CD14-positive monocyte (primary cell): Measurements from ENCODE around the gene LAMA4. TPM values are rescaled to one million over a fixed set of nuclear protein-coding genes. Genes with fewer than 3 reads are reported as not detected.

Experiments used
- DNase-seq, 3 donors: peaks; one replicate each; pipeline ENCODE4 v3.0.0-alpha.2; 2011 to 2022
- H2AFZ ChIP-seq: 2 replicates; pipeline ENCODE4 v1.6.0; 2012; ENCODE audit warnings: mild to moderate bottlenecking, low read depth, low read length, inconsistent platforms; ENCODE audit not compliant: insufficient read depth, poor library complexity, severe bottlenecking
- H3K27ac ChIP-seq, 2 donors: 1 replicate in 1 of 2; 2 replicates in 1 of 2; pipeline ENCODE4 v1.5.1; 2012 to 2013; ENCODE audit warnings: low read length in 2 of 2, control low read depth in 1 of 2, inconsistent platforms in 1 of 2, low read depth in 1 of 2, mild to moderate bottlenecking in 1 of 2
- H3K27me3 ChIP-seq, 2 donors: one replicate each; pipeline versions ENCODE4 v1.6.0 to v1.6.1; 2011 to 2013; ENCODE audit warnings: low read length in 2 of 2; ENCODE audit not compliant: control insufficient read depth in 2 of 2, insufficient read depth in 2 of 2
- H3K36me3 ChIP-seq, 2 donors: replicated peaks in 1 of 2; 1 replicate in 1 of 2; 2 replicates in 1 of 2; pipeline versions ENCODE4 v1.5.1 to v1.6.1; 2012 to 2013; ENCODE audit warnings: low read length in 2 of 2, control low read depth in 1 of 2, inconsistent platforms in 1 of 2, mild to moderate bottlenecking in 1 of 2; ENCODE audit not compliant: insufficient read depth in 2 of 2, control insufficient read depth in 1 of 2
- H3K4me1 ChIP-seq, 2 donors: 1 replicate in 1 of 2; 2 replicates in 1 of 2; pipeline versions ENCODE4 v1.5.1 to v1.6.1; 2012 to 2013; ENCODE audit warnings: low read length in 2 of 2, control low read depth in 1 of 2, inconsistent platforms in 1 of 2, mild to moderate bottlenecking in 1 of 2, moderate library complexity in 1 of 2; ENCODE audit not compliant: insufficient read depth in 2 of 2, control insufficient read depth in 1 of 2
- H3K4me2 ChIP-seq: replicated peaks from 2 replicates; pipeline ENCODE3; 2012; ENCODE audit warnings: low read length, moderate library complexity, mild to moderate bottlenecking; ENCODE audit not compliant: poor library complexity, severe bottlenecking; ENCODE audit errors: extremely low read depth
- H3K4me3 ChIP-seq, 3 experiments: fragments of 200-600 bp in 1 of 3; sonication (generic) in 1 of 3; replicated peaks in 1 of 3; 1 replicate in 2 of 3; 2 replicates in 1 of 3; pipeline ENCODE4 v1.5.1; 2011 to 2013; ENCODE audit warnings: low read length in 3 of 3, mild to moderate bottlenecking in 3 of 3, control low read depth in 2 of 3, low read depth in 2 of 3, inconsistent platforms in 1 of 3, moderate library complexity in 1 of 3
- H3K79me2 ChIP-seq: 2 replicates; pipeline ENCODE4 v1.6.0; 2012; ENCODE audit warnings: mild to moderate bottlenecking, control low read depth, inconsistent platforms, low read length, moderate library complexity; ENCODE audit not compliant: insufficient read depth
- H3K9ac ChIP-seq: 2 replicates; pipeline ENCODE4 v1.6.0; 2017; ENCODE audit warnings: low read length, mild to moderate bottlenecking; ENCODE audit not compliant: insufficient read depth, poor library complexity, severe bottlenecking
- H3K9me3 ChIP-seq, 2 donors: replicated peaks in 1 of 2; 1 replicate in 1 of 2; 2 replicates in 1 of 2; pipeline versions ENCODE4 v1.5.1 to v1.6.1; 2012 to 2013; ENCODE audit warnings: low read length in 2 of 2, control low read depth in 1 of 2; ENCODE audit not compliant: control insufficient read depth in 1 of 2, insufficient read depth in 1 of 2
- H4K20me1 ChIP-seq: 2 replicates; pipeline ENCODE4 v1.6.0; 2012; ENCODE audit warnings: mild to moderate bottlenecking, low read length, control low read depth, moderate library complexity; ENCODE audit not compliant: insufficient read depth
- H3K27ac Mint-ChIP-seq, 7 donors: one replicate each; pipeline ENCODE4 v1.8.0; 2020; ENCODE audit warnings: mild to moderate bottlenecking in 7 of 7, mixed read lengths in 7 of 7, moderate library complexity in 6 of 7, inconsistent platforms in 2 of 7
- H3K27me3 Mint-ChIP-seq, 3 donors: one replicate each; pipeline ENCODE4 v1.8.0; 2021 to 2022; ENCODE audit warnings: low read depth in 3 of 3, mild to moderate bottlenecking in 3 of 3, mixed read lengths in 3 of 3, moderate library complexity in 3 of 3, inconsistent platforms in 1 of 3
- H3K36me3 Mint-ChIP-seq, 2 donors: one replicate each; pipeline ENCODE4 v1.8.0; 2020; ENCODE audit warnings: mixed read lengths in 2 of 2, inconsistent platforms in 1 of 2, mild to moderate bottlenecking in 1 of 2
- H3K4me1 Mint-ChIP-seq: one replicate; pipeline ENCODE4 v1.8.0; 2020; ENCODE audit warnings: mild to moderate bottlenecking, mixed read lengths
- H3K4me3 Mint-ChIP-seq, 2 donors: one replicate each; pipeline ENCODE4 v1.8.0; 2020; ENCODE audit warnings: mild to moderate bottlenecking in 2 of 2, mixed read lengths in 2 of 2, moderate library complexity in 1 of 2
- H3K9me3 Mint-ChIP-seq, 7 donors: one replicate each; pipeline ENCODE4 v1.8.0; 2020 to 2022; ENCODE audit warnings: mixed read lengths in 7 of 7, mild to moderate bottlenecking in 6 of 7, moderate library complexity in 6 of 7, inconsistent platforms in 2 of 7
- WGBS: methylation state at CpG from one replicate; pipeline ENCODE4 v1.1.5; 2013; ENCODE audit warnings: missing lambda C conversion rate; ENCODE audit not compliant: insufficient coverage; 5-methylcytosine and 5-hydroxymethylcytosine counted together
- intact Hi-C, 2 donors: fragments of 100-400 bp; cut with micrococcal nuclease; formaldehyde crosslinking; loops; one replicate each; pipeline versions ENCODE4 v1.15.0 to v1.15.1; 2023
- polyA plus RNA-seq, 3 donors: library from polyadenylated mRNA; depleted of rRNA in 1 of 3; unstranded in 2 of 3; stranded (reverse) in 1 of 3; fragments of 300-500 nt in 2 of 3; fragments of >200 nt in 1 of 3; fragmentation: Illumina TruSeq in 2 of 3; gene quantifications; 1 replicate in 2 of 3; 2 replicates in 1 of 3; pipeline ENCODE4 v1.2.3, GENCODE V29; 2012 to 2021
- TF ChIP-seq, protein P1 (sequence below): fragments of 200-600 bp; IDR thresholded peaks from one replicate; pipeline ENCODE4 v1.8.0; 2022; ENCODE audit warnings: antibody characterized with exemption, mild to moderate bottlenecking

The LAMA4 gene
- polyA plus RNA-seq, 3 donors, result not detected

DNA sequence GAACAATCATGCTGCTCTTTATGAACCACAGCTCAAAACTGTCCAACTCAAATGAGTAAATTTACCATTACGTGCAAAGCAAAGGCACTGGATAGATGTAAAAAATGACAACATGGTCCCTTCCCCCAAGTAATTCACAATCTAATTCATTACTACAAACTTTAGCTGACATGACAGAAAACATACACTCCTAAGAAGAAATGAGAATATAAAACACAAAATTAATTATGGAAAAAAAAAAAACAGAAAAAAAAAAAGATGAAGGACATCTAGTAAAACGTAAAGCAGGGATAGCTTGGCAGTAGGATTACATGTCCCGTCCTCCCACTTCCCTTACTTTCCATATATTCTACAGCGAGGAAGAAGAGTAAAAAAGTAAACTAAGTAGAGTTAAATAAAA is 172.8 kb downstream of the LAMA4 start:
- intact Hi-C loops, result loop anchor here in 1 of 2 donors (10.0 kb wide), 1 partner anchor 83 kb away; no protein-coding TSS in a partner anchor
- H3K36me3 Mint-ChIP-seq, result peaks cover 6 to 11% of the 10 kb centered on the region in 2 donors
- TF ChIP-seq, protein P1, sequence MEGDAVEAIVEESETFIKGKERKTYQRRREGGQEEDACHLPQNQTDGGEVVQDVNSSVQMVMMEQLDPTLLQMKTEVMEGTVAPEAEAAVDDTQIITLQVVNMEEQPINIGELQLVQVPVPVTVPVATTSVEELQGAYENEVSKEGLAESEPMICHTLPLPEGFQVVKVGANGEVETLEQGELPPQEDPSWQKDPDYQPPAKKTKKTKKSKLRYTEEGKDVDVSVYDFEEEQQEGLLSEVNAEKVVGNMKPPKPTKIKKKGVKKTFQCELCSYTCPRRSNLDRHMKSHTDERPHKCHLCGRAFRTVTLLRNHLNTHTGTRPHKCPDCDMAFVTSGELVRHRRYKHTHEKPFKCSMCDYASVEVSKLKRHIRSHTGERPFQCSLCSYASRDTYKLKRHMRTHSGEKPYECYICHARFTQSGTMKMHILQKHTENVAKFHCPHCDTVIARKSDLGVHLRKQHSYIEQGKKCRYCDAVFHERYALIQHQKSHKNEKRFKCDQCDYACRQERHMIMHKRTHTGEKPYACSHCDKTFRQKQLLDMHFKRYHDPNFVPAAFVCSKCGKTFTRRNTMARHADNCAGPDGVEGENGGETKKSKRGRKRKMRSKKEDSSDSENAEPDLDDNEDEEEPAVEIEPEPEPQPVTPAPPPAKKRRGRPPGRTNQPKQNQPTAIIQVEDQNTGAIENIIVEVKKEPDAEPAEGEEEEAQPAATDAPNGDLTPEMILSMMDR, result no peak
- peaks cover 4% of the 10 kb centered on the region for H3K4me1 Mint-ChIP-seq
- peaks cover 0 to 1% (median 0%) of the 10 kb centered on the region in 3 donors for H3K27me3 Mint-ChIP-seq
- Histone ChIP-seq H3K27me3 (no peaks in the 10 kb centered on the region), H3K79me2 (no peaks in the 10 kb centered on the region), H3K9ac (no peak overlapping the region), H3K4me3 (no peak overlapping the region), H2AFZ (no peak overlapping the region), H3K27ac (no peak overlapping the region), H3K4me2 (no peak overlapping the region), H3K4me1 (peaks cover 4% of the 10 kb centered on the region in 2 donors), H3K36me3 (peaks cover 0 to 7% of the 10 kb centered on the region in 2 donors), H3K9me3 (no peaks in the 10 kb centered on the region), H4K20me1 (no peaks in the 10 kb centered on the region)
- no peak for DNase-seq
- no peaks in the 10 kb centered on the region for H3K9me3 Mint-ChIP-seq
- peak overlapping the region in 1 of 7 donors; percentile 54 for H3K27ac Mint-ChIP-seq
- no CpG with 5 or more reads among the region's 4 CpGs for WGBS
- no peak overlapping the region for H3K4me3 Mint-ChIP-seq

- H3K4me1 Mint-ChIP-seq, result no peaks in the 10 kb centered on the region
- TF ChIP-seq, protein P1, result no peak
- Histone ChIP-seq H3K9ac (no peak overlapping the region), H2AFZ (no peak overlapping the region), H3K27ac (no peak overlapping the region), H3K4me1 (no peaks in the 10 kb centered on the region), H3K79me2 (no peaks in the 10 kb centered on the region), H4K20me1 (no peaks in the 10 kb centered on the region), H3K9me3 (no peaks in the 10 kb centered on the region), H3K36me3 (peaks cover 0 to 6% of the 10 kb centered on the region in 2 donors), H3K4me3 (no peak overlapping the region), H3K27me3 (no peaks in the 10 kb centered on the region), H3K4me2 (no peak overlapping the region)
- H3K36me3 Mint-ChIP-seq, result peaks cover 1 to 3% of the 10 kb centered on the region in 2 donors
- no peaks in the 10 kb centered on the region for H3K9me3 Mint-ChIP-seq
- H3K27me3 Mint-ChIP-seq, result no peaks in the 10 kb centered on the region
- H3K27ac Mint-ChIP-seq, result no peak overlapping the region
- no CpG with 5 or more reads among the region's 3 CpGs for WGBS
- H3K4me3 Mint-ChIP-seq, result no peak overlapping the region
- DNase-seq, result no peak
- intact Hi-C loops, result no loop called here
Measured at GRCh38 chr6:112066606-112067005, 187.8 kb downstream of the LAMA4 start.
